AG10803 (cell line): ENCODE data around the gene TNRC6C.

ENCODE experiments used
- DNase-seq: peaks from one replicate; pipeline ENCODE4 v3.0.0; 2010; ENCODE audit warnings: low read depth
- H3K4me3 ChIP-seq: 2 replicates; pipeline ENCODE4 v1.5.1; 2011; ENCODE audit warnings: mild to moderate bottlenecking, low read length, control low read depth
- TF ChIP-seq, protein P1 (sequence below): conservative IDR thresholded peaks from 2 replicates; pipeline ENCODE4 v1.5.1; 2011; ENCODE audit warnings: mild to moderate bottlenecking, low read length, control low read depth, inconsistent platforms

Gene TNRC6C

GRCh38 chr17:78121801-78122215 is 163.3 kb downstream of the TNRC6C start:
- no peak for DNase-seq
- TF ChIP-seq, protein P1, sequence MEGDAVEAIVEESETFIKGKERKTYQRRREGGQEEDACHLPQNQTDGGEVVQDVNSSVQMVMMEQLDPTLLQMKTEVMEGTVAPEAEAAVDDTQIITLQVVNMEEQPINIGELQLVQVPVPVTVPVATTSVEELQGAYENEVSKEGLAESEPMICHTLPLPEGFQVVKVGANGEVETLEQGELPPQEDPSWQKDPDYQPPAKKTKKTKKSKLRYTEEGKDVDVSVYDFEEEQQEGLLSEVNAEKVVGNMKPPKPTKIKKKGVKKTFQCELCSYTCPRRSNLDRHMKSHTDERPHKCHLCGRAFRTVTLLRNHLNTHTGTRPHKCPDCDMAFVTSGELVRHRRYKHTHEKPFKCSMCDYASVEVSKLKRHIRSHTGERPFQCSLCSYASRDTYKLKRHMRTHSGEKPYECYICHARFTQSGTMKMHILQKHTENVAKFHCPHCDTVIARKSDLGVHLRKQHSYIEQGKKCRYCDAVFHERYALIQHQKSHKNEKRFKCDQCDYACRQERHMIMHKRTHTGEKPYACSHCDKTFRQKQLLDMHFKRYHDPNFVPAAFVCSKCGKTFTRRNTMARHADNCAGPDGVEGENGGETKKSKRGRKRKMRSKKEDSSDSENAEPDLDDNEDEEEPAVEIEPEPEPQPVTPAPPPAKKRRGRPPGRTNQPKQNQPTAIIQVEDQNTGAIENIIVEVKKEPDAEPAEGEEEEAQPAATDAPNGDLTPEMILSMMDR = no peak
- H3K4me3 ChIP-seq = no peak overlapping the region

DNA sequence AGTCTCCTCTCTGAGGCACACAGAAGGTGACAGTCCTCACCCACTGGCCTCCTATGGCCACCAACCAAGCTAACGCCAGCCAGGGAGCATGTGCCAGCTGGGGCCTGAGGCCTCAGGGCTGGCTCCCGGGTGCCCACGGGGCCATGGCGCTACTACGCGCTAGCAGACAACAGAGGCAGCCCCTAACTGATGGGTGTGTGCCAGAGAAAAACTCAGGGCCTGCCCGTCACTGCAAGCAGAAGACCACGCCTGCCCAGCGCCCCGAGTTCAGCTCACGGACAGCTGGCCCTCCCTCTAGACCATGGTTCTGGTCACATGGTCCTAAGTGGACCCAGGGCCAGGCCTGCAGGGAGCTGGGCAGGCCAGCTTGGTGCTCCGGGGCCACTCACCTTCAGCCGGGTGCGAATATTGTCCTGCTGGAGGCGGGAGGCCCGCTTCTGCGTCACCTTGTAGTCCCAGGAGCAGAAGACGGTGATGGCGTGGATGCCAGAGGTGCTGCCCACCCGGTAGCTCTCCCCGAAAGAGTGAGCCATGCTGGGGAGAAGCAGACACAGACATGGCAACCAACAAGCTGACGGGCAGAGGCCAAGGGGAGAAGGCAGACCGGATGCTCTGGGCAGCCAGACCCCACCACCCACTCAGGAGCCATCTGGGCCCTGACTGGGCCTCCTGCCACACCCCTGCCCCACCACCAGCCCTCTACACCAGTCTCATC is 163.9 kb downstream of the TNRC6C start:
- TF ChIP-seq, protein P1 = no peak
- no peak overlapping the region for H3K4me3 ChIP-seq
- DNase-seq = no peak

DNA sequence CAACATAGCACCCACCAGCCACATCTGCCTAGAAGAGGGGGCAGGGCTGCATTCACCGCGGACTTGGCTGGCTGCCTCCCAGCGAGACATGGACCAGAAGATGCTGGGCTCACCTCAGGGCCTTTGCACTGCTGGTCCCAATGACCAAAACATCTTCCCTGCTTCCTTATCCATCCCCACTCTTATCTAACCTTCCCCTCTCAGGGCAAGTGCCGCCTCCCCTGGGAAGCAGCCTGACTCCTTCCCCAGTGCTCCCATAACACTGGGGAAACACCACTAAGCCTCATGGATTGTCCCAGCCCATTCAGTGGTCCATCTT is 164.4 kb downstream of the TNRC6C start:
- TF ChIP-seq, protein P1 = no peak
- DNase-seq = no peak
- H3K4me3 ChIP-seq = no peak overlapping the region

- no peak for DNase-seq
- no peak overlapping the region for H3K4me3 ChIP-seq
- TF ChIP-seq, protein P1 = no peak
Measured at GRCh38 chr17:78123258-78123929, 164.9 kb downstream of the TNRC6C start.

DNA sequence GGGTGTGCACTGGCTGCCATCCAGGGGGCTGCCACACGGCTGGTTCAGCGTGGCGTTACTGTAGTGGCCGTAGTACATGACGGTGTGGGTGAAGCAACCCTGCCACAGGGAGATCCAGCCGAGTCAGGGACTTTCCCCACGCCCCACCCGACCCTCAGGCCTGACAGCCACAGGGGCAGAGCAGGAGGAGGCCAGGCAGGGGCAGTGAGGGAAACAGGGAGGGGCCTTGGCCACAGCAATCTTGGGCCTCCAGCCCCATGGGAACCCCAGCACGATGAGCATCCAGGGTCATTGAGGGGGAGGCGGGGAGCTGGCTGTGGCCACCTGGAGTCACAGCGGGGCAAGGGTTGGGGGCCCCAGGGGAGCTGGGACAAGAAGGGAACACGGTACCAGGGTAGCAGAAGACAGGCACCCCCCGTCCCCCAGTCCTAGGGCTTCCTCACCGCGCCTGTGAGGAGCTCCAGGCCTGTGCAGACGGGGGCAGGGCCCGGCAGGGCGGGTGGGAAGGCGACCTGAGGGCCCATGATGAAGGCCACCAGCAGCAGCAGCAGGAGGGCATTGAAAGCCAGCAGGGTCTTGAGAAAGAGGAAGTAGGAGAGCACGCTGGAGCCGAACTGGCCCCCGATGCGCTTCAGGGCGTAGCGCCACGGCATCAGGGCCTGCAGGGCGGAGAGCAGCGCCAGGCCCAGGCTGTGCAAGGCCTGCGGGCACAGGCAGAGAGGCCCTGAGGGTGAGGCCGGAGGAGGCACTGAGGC is 165.8 kb downstream of the TNRC6C start:
- DNase-seq = no peak
- no peak overlapping the region for H3K4me3 ChIP-seq
- TF ChIP-seq, protein P1 = no peak

DNA sequence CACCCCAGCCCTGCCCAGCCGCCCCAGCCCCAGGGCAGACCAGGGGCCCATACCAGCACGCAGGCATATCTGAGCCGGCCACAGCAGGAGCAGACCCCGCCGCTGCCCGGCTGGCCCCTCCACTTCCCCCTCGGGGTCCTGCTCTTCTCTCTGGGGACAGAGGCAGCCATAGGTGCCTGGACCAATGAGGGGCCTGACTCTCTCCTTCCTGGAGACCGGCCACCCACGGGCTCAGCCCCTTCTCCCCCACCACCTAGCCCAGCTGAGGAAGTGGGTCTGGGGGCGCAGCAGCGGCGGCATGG is 166.3 kb downstream of the TNRC6C start:
- DNase-seq = no peak
- TF ChIP-seq, protein P1 = no peak
- no peak overlapping the region for H3K4me3 ChIP-seq
